ENCODE results near the gene RBKS. TPM values are rescaled to one million over a fixed set of nuclear protein-coding genes. Genes with fewer than 3 reads are reported as not detected.

The RBKS gene
- total RNA-seq, 1 donor from 2014 or later = 1.8 TPM

GRCh38 chr2:27843992-27844391 is 46.2 kb downstream of the RBKS start:
- H3K36me3 ChIP-seq (ENCODE audit: control insufficient read depth, insufficient read depth, low read length) = no peaks in the 10 kb centered on the region
- DNase-seq (ENCODE audit: low read depth) = no peak

DNA sequence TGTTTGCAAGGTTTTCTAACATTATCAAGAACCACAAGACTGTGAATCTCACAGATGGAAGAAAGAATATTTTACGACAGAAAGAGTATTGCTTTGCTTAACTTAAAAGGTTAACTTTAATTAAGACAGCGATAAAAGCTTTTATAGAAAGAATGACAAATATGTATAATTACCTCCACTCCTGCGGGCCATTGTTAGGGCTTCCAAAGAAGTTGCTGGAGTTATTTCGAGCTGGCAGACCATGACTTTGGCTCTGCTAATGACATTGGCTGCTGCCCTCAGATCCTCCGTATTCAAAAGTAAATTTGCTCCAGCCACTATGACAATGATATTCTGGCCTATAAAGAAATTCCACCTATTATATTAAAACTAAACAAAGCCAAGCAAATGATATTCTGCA is 47.3 kb downstream of the RBKS start:
- no peaks in the 10 kb centered on the region for H3K36me3 ChIP-seq (ENCODE audit: control insufficient read depth, insufficient read depth, low read length)
- H3K4me3 ChIP-seq (ENCODE audit: low read depth, low read length) = no peak overlapping the region
- no peak for DNase-seq (ENCODE audit: low read depth)
- no peaks in the 10 kb centered on the region for H3K27me3 ChIP-seq (ENCODE audit: control insufficient read depth, insufficient read depth, low read length)
- TF ChIP-seq CTCF (IDR thresholded peaks at IDR 0.05; ENCODE audit: insufficient read depth, low read length, poor library complexity, severe bottlenecking) = no peak

More at GRCh38 chr2:27843992-27844391, 46.2 kb downstream of the RBKS start:
- no peak overlapping the region for H3K4me3 ChIP-seq (ENCODE audit: low read depth, low read length)
- no peaks in the 10 kb centered on the region for H3K27me3 ChIP-seq (ENCODE audit: control insufficient read depth, insufficient read depth, low read length)
- TF ChIP-seq CTCF (IDR thresholded peaks at IDR 0.05; ENCODE audit: insufficient read depth, low read length, poor library complexity, severe bottlenecking) = no peak

DNA sequence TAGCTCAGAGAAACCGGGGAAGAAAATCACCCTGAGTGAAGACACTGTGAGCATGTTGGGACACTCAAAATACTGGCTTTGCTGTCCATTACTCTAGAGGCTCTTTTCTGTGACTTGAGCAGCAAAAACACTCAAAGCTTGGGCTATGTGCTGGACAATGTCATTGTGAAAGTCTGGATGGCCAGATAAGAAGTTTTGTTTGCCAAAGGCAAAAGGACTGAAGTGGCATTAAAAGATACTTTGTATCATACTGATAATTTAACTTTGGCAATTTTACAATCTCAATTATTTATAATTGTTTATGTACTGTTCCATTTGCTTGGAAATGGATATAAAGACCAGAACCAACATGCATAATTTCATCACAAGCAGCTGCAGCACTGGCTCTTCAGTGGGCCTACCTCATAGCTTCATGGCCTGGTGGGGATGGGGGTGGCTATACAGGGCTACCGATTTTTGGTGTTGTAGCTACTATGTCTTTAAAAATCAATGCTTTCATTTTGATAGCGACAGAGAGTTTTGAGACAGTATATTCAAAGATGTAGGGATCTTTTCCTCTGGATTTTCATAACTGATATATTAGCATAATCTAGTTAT is 51.1 kb downstream of the RBKS start:
- no peak for DNase-seq (ENCODE audit: low read depth)
- Histone ChIP-seq H3K27me3 (ENCODE audit: control insufficient read depth, insufficient read depth, low read length) (no peaks in the 10 kb centered on the region), H3K4me3 (ENCODE audit: low read depth, low read length) (no peak overlapping the region), H3K36me3 (ENCODE audit: control insufficient read depth, insufficient read depth, low read length) (no peaks in the 10 kb centered on the region)
- no peak for TF ChIP-seq CTCF (IDR thresholded peaks at IDR 0.05; ENCODE audit: insufficient read depth, low read length, poor library complexity, severe bottlenecking)

DNA sequence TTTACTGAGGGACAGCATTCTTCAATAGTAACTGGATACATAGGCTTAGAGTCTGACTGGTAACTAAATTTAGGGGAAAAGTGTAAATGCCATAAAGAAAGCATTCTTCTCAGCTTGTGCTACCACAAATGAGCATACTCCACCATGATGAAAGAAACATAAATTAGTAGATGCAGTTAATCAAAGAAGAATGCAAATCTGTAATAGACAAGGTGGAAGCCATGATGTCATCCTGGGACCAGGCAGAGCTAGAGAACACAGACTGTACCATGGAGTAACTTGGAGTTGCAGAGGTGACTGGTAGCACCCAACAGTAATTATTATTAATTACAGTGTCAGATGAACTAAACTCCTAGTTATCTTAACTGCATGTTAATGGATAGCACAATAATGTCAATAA is 51.7 kb downstream of the RBKS start:
- no peak for TF ChIP-seq CTCF (IDR thresholded peaks at IDR 0.05; ENCODE audit: insufficient read depth, low read length, poor library complexity, severe bottlenecking)

DNA sequence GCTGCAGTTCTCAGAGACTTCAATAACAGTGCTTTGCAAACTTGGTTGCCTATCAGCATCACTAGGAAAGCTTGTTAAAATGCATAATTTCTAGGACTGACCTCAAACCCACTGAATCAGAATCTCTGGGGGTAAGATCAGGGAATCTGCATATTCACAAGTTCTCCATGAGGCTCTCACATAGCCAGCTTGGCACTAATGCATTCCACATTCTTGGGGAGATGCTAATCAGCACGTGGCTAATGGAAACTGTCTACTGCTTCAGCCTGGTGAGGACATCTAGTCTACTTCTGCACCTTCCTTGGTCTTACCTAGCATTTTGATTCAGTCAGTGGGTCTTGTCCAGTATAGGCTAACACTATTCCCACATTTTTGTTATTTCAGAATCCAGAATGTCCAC is 56.3 kb downstream of the RBKS start:
- no peak for DNase-seq (ENCODE audit: low read depth)
- Histone ChIP-seq H3K27me3 (ENCODE audit: control insufficient read depth, insufficient read depth, low read length) (no peaks in the 10 kb centered on the region), H3K36me3 (ENCODE audit: control insufficient read depth, insufficient read depth, low read length) (peaks cover 1% of the 10 kb centered on the region), H3K4me3 (ENCODE audit: low read depth, low read length) (no peak overlapping the region)
- no peak for TF ChIP-seq CTCF (IDR thresholded peaks at IDR 0.05; ENCODE audit: insufficient read depth, low read length, poor library complexity, severe bottlenecking)

More for the DNA sequence above, 51.7 kb downstream of the RBKS start:
- Histone ChIP-seq H3K27me3 (ENCODE audit: control insufficient read depth, insufficient read depth, low read length) (no peaks in the 10 kb centered on the region), H3K4me3 (ENCODE audit: low read depth, low read length) (no peak overlapping the region), H3K36me3 (ENCODE audit: control insufficient read depth, insufficient read depth, low read length) (no peaks in the 10 kb centered on the region)
- no peak for DNase-seq (ENCODE audit: low read depth)

- Histone ChIP-seq H3K36me3 (ENCODE audit: control insufficient read depth, insufficient read depth, low read length) (peaks cover 1% of the 10 kb centered on the region), H3K27me3 (ENCODE audit: control insufficient read depth, insufficient read depth, low read length) (no peaks in the 10 kb centered on the region), H3K4me3 (ENCODE audit: low read depth, low read length) (no peak overlapping the region)
- no peak for TF ChIP-seq CTCF (IDR thresholded peaks at IDR 0.05; ENCODE audit: insufficient read depth, low read length, poor library complexity, severe bottlenecking)
- peak; percentile 93 for DNase-seq (ENCODE audit: low read depth)
Observed at GRCh38 chr2:27832396-27832795, 57.8 kb downstream of the RBKS start.
